OCI-LY7 (cell line): ENCODE results near the gene APOL6. TPM values are rescaled to one million over a fixed set of nuclear protein-coding genes. Genes with fewer than 3 reads are reported as not detected.

ENCODE experiments used
- BruUV-seq: library from RNA; stranded (reverse); fragments of 400-500 nt; replicated peaks from 2 replicates; lab custom pipeline; 2021; lab: Mats Ljungman, UMichigan
- CTCF ChIA-PET: fragments of 300-600 bp; sonication (Branson Sonifier 250); formaldehyde crosslinking; loops from one replicate; lab custom pipeline; 2022; ENCODE audit warnings: antibody characterized with exemption; ENCODE audit not compliant: unreplicated experiment; lab: Charles Lee
- POLR2A ChIA-PET: fragments of 300-600 bp; sonication (Branson Sonifier 250); formaldehyde crosslinking; loops from one replicate; lab custom pipeline; 2022; ENCODE audit warnings: antibody characterized with exemption; lab: Charles Lee
- DNase-seq: peaks from one replicate; pipeline ENCODE4 v3.0.0-alpha.2; 2015; ENCODE audit warnings: low spot score
- H2AFZ ChIP-seq: fragments of 200-600 bp; sonication (generic), shearing (Covaris generic); 2 replicates; pipeline ENCODE4 v1.6.1; 2014; ENCODE audit warnings: mild to moderate bottlenecking, antibody characterized with exemption, low read length, moderate library complexity
- H3K27ac ChIP-seq: fragments of 200-600 bp; sonication (generic); 2 replicates; pipeline ENCODE4 v1.5.1; 2014; ENCODE audit warnings: mixed run types, low read depth, mild to moderate bottlenecking, moderate library complexity, low read length, inconsistent platforms; ENCODE audit not compliant: poor library complexity, severe bottlenecking
- H3K36me3 ChIP-seq: fragments of 200-600 bp; sonication (generic); 2 replicates; pipeline ENCODE4 v1.6.1; 2014; ENCODE audit warnings: mild to moderate bottlenecking, antibody characterized with exemption, low read length, moderate library complexity, mixed read lengths; ENCODE audit not compliant: insufficient read depth
- H3K4me1 ChIP-seq: fragments of 200-600 bp; sonication (generic); 2 replicates; pipeline ENCODE4 v1.5.1; 2014; ENCODE audit warnings: mild to moderate bottlenecking, low read length; ENCODE audit not compliant: insufficient read depth, poor library complexity, severe bottlenecking
- H3K4me2 ChIP-seq: fragments of 200-600 bp; sonication (generic); 2 replicates; pipeline ENCODE4 v1.6.1; 2014; ENCODE audit warnings: mild to moderate bottlenecking, low read length
- H3K4me3 ChIP-seq: fragments of 200-600 bp; sonication (generic); 2 replicates; pipeline ENCODE4 v1.5.1; 2014; ENCODE audit warnings: mild to moderate bottlenecking, low read depth, low read length; ENCODE audit not compliant: poor library complexity, severe bottlenecking
- H3K79me2 ChIP-seq: fragments of 200-600 bp; sonication (generic); 2 replicates; pipeline ENCODE4 v1.6.1; 2016; ENCODE audit warnings: low read depth, mild to moderate bottlenecking, low read length, moderate library complexity, mixed read lengths; ENCODE audit not compliant: insufficient read depth
- H3K9me2 ChIP-seq: fragments of 200-600 bp; sonication (generic); 2 replicates; pipeline ENCODE4 v1.6.1; 2016; ENCODE audit warnings: mild to moderate bottlenecking, low read length, mixed read lengths; ENCODE audit not compliant: insufficient read depth
- H3K9me3 ChIP-seq: fragments of 200-600 bp; sonication (generic); 2 replicates; pipeline ENCODE4 v1.6.1; 2014; ENCODE audit warnings: mild to moderate bottlenecking, mixed run types, low read length, mixed read lengths
- H4K20me1 ChIP-seq: fragments of 200-600 bp; sonication (generic); 2 replicates; pipeline ENCODE4 v1.6.1; 2014; ENCODE audit warnings: mild to moderate bottlenecking, antibody characterized with exemption, low read length, moderate library complexity, mixed read lengths; ENCODE audit not compliant: insufficient read depth
- CTCF ChIP-seq: fragments of 200-600 bp; sonication (generic); conservative IDR thresholded peaks from 2 replicates; pipeline ENCODE4 v1.5.1; 2014; ENCODE audit warnings: mild to moderate bottlenecking, antibody characterized with exemption, low read length, moderate library complexity, mixed read lengths
- EZH2phosphoT487 ChIP-seq: fragments of 200-600 bp; sonication (generic); IDR thresholded peaks from 2 replicates; pipeline ENCODE4 v1.6.1; 2018; ENCODE audit warnings: low read depth, borderline replicate concordance, mild to moderate bottlenecking, mixed run types, antibody characterized with exemption, low read length, moderate library complexity, mixed read lengths
- intact Hi-C: fragments of 100-400 bp; cut with micrococcal nuclease; formaldehyde crosslinking; loops from one replicate; pipeline ENCODE4 v1.10.0; 2022; ENCODE audit not compliant: unreplicated experiment
- total RNA-seq, 2 experiments: library from RNA; depleted of rRNA in 1 of 2; stranded (reverse); fragments of >200 nt in 1 of 2; shearing (Covaris generic) in 1 of 2; gene quantifications; 2 replicates each; pipeline ENCODE4 v1.2.3, GENCODE V29; 2014 to 2022

APOL6 gene
- total RNA-seq, 2 experiments from 2014 or later: 22.0 to 27.8 TPM

GRCh38 chr22:35634015-35634414 is 14.2 kb upstream of the APOL6 start:
- no peaks in the 10 kb centered on the region for H4K20me1 ChIP-seq
- no peaks in the 10 kb centered on the region for H3K9me3 ChIP-seq
- no peaks in the 10 kb centered on the region for H3K36me3 ChIP-seq
- TF ChIP-seq CTCF (no peak), EZH2phosphoT487 (no peak)
- no TSS peak for BruUV-seq
- H3K9me2 ChIP-seq: no peaks in the 10 kb centered on the region
- CTCF ChIA-PET: interaction anchor here (0.9 kb wide), 1 partner anchor 13 kb away, joined by 3 read pairs; no protein-coding TSS in a partner anchor
- peak; percentile 45 for DNase-seq
- POLR2A ChIA-PET: interaction anchor here (1.1 to 1.8 kb wide), 2 partner anchors 10 to 14 kb away, joined by 3 to 8 read pairs; partner anchors contain the start of gene APOL6
- intact Hi-C loops: no loop called here
- no peak overlapping the region for H2AFZ ChIP-seq
- H3K79me2 ChIP-seq: no peaks in the 10 kb centered on the region
- peaks cover 30% of the 10 kb centered on the region for H3K4me1 ChIP-seq
- H3K4me2 ChIP-seq: 0 out of 2 replicates have a peak overlapping the region, but pooled peaks have one; percentile 4
- H3K4me3 ChIP-seq: no peak overlapping the region
- no peak overlapping the region for H3K27ac ChIP-seq

- H3K9me2 ChIP-seq: no peaks in the 10 kb centered on the region
- POLR2A ChIA-PET: interaction anchor here (0.6 to 1.8 kb wide), 5 partner anchors 9 to 293 kb away, joined by 3 to 8 read pairs (median 4); partner anchors contain the start of genes APOL5 and APOL6
- H3K79me2 ChIP-seq: no peaks in the 10 kb centered on the region
- H3K4me3 ChIP-seq: peak overlapping the region; percentile 23
- DNase-seq: peak; percentile 63
- CTCF ChIA-PET: no interaction called here
- TF ChIP-seq CTCF: no peak
- no peak for TF ChIP-seq EZH2phosphoT487
- peaks cover 23% of the 10 kb centered on the region for H3K4me1 ChIP-seq
- H3K27ac ChIP-seq: peak overlapping the region; percentile 3
- H2AFZ ChIP-seq: peak overlapping the region; percentile 78
- H3K4me2 ChIP-seq: peak overlapping the region; percentile 52
- no TSS peak for BruUV-seq
- no peaks in the 10 kb centered on the region for H3K36me3 ChIP-seq
- H4K20me1 ChIP-seq: no peaks in the 10 kb centered on the region
- intact Hi-C loops: no loop called here
- no peaks in the 10 kb centered on the region for H3K9me3 ChIP-seq
These were observed 13.2 kb upstream of the APOL6 start for GRCh38 chr22:35634943-35635540.

- no peak overlapping the region for H3K4me2 ChIP-seq
- no peak for DNase-seq
- H3K27ac ChIP-seq: no peak overlapping the region
- H3K4me1 ChIP-seq: peaks cover 23% of the 10 kb centered on the region
- no peaks in the 10 kb centered on the region for H3K9me2 ChIP-seq
- no peaks in the 10 kb centered on the region for H3K36me3 ChIP-seq
- no peak overlapping the region for H3K4me3 ChIP-seq
- TF ChIP-seq CTCF (no peak), EZH2phosphoT487 (no peak)
- no peaks in the 10 kb centered on the region for H3K9me3 ChIP-seq
- no peaks in the 10 kb centered on the region for H4K20me1 ChIP-seq
- intact Hi-C loops: no loop called here
- BruUV-seq: no TSS peak
- CTCF ChIA-PET: no interaction called here
- H2AFZ ChIP-seq: no peak overlapping the region
- POLR2A ChIA-PET: no interaction called here
- H3K79me2 ChIP-seq: no peaks in the 10 kb centered on the region
These were observed 11.0 kb upstream of the APOL6 start for GRCh38 chr22:35637254-35637653.
